Ramos (cell line): ENCODE data around the gene SCRN2.

Source experiments
- in situ Hi-C: fragments of 300-500 bp; cut with MboI; formaldehyde crosslinking; loops from one replicate; pipeline ENCODE4 v1.14.3; 2022; ENCODE audit warnings: low sequenced_read_pairs; ENCODE audit not compliant: unreplicated experiment

The SCRN2 gene

DNA sequence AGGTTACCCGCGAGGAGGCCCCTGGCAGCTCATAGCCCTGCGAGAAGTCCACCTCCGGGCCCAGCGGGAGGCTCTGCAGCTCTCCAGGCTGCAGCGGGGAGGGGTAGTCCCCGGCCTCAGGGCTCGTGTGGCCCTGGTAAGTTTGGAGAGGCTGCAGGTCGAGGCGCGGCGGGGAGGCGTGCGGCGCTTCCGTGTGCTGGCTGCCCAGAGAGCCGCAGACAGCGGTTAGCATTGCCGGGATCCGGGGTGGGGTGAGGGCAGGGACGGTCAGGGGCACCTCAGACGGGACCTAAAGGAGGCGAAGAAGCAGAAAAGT, 7.1 kb upstream of the SCRN2 start:
- in situ Hi-C loops = no loop called here

DNA sequence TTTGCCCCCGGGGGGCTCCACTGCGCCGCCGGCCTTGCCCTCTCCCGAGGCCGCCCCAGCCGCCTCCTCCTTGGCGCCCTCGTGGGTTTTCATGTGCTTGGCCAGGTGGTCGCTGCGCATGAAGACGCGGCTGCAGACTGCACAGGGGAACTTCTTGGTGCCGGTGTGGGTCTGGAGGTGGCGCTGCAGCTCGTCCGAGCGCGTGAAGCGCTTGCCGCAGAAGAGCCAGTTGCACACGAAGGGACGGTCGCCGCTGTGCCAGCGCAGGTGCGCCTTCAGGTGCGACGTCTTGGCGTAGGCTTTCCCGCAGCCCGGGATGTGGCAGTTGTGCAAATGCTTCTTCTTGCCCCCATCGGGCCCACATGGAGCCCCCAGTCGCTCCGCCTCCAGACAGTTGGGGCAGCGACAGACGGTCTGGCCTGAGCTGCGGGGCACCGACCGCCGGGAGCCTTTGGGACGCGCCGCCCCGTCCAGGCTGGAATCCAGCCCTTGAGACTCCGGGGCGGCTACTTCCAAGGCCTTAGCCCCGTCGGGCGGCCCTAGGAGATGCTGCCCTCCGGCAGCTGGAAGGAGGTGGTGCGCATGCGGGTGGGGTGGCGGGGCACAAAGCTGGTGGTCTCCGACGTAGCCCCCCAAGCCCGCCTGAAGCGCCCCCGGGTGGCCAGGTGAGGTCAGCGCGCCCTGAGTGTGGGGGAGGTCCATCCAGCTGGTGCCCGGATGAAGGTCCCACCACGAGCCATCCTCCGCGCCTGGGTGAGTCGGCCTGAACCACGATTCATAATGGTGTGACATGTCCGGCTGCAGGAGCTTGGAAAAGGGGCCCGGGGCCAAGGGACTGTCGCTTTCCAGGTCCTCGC, 6.5 kb upstream of the SCRN2 start:
- in situ Hi-C loops = no loop called here

GRCh38 chr17:47846716-47847340, 5.8 kb upstream of the SCRN2 start:
- in situ Hi-C loops = no loop called here

GRCh38 chr17:47845716-47846075, 4.6 kb upstream of the SCRN2 start:
- in situ Hi-C loops = no loop called here

DNA sequence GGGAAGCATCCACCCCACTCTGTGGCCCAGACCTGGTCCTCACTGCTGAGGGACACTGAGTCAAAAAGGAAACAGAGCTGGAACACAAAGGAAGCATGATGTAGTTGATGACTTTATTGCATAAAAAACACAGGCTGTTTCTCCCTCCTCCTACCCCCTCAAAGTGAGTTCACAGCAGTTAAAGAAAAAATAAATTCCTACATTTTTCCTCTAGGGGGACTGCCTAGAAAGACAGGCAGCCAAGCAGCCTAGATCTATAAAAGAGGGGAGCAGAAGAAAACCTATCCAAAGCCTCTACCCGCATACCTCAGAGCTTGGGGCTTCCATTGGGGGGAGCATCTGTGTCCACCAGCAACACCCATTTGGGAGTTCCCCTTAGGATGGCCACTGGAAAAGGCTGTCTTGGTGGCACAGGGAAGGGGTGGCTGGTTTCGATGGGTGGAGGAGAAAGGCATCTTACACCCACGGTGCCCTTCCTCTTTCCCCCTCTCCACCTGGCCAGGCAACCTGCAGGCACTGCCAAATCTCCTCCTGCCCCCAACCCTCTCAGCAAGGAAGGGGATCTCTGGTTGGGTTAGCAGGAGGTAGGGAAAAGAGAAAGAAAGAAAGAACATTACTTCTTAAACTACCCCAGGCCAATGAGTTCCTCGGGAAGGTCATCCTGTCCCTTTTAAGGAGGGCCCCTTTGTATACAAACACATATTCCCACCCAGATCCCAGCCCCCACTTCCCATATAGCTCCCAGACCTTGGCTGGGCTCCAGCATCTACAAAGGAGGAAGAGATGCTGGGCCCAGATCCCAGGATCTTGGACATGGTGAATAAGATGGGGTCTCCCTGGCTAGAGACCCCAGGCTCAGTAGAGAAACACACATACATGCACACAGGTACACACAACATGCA, 4.0 kb upstream of the SCRN2 start:
- in situ Hi-C loops = loop anchor here (5.0 kb wide), 1 partner anchor 47 kb away; no protein-coding TSS in a partner anchor

DNA sequence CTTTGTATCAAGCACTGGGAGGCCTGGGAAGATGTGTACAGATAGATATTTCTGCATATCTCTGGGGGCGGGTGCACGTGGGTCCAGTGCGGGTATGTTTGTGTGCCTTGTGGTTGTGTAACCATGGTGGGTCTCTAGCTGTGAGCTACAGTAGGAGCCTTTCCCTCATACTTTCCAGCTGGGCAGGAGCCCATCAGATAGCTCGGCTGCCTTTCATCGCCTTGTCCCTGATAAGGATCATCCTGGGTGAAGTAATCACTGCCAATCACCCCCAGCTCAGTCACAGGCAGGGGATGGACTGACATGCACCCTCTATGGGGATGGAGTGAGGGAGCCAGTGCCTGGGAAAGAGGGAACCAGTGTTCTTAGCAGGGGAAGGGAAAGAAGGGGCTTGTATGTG, 3.2 kb upstream of the SCRN2 start:
- in situ Hi-C loops = loop anchor here (5.0 kb wide), 1 partner anchor 48 kb away; no protein-coding TSS in a partner anchor

GRCh38 chr17:47843391-47843730, 2.3 kb upstream of the SCRN2 start:
- in situ Hi-C loops = loop anchor here (5.0 kb wide), 1 partner anchor 49 kb away; no protein-coding TSS in a partner anchor

- in situ Hi-C loops = loop anchor here (5.0 kb wide), 1 partner anchor 51 kb away; no protein-coding TSS in a partner anchor
These were observed 617 bp upstream of the SCRN2 start for GRCh38 chr17:47841488-47842291.

- in situ Hi-C loops = loop anchor here (5.0 kb wide), 1 partner anchor 52 kb away; no protein-coding TSS in a partner anchor
These were observed 902 bp downstream of the SCRN2 start for GRCh38 chr17:47840001-47840741.

GRCh38 chr17:47839071-47839470, 2.0 kb downstream of the SCRN2 start:
- in situ Hi-C loops = no loop called here

DNA sequence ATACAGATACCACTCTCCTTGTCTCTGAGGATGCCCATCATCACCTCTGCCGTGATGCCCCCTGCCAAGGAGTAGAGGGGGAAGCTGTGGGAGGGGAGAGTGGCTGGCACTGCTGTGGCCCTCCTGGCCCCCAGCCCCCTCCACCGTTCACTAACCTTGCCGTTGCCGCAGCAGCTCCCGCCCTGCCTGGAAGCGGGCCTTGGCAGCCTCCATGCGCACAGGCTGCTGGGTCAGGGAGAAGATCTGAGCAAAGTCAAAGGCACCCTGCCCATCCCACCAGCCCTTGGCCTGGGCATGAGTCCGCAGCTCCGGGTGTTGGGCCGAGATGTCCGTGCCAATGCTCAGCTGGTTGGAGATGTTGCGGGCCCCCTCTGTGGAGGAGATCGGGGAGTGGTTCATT, 2.4 kb downstream of the SCRN2 start:
- in situ Hi-C loops = no loop called here

- in situ Hi-C loops = no loop called here
These were observed 3.6 kb downstream of the SCRN2 start for GRCh38 chr17:47837401-47838039.

GRCh38 chr17:47836601-47837000, 4.5 kb downstream of the SCRN2 start:
- in situ Hi-C loops = no loop called here

GRCh38 chr17:47834756-47835155, 6.3 kb downstream of the SCRN2 start:
- in situ Hi-C loops = no loop called here

DNA sequence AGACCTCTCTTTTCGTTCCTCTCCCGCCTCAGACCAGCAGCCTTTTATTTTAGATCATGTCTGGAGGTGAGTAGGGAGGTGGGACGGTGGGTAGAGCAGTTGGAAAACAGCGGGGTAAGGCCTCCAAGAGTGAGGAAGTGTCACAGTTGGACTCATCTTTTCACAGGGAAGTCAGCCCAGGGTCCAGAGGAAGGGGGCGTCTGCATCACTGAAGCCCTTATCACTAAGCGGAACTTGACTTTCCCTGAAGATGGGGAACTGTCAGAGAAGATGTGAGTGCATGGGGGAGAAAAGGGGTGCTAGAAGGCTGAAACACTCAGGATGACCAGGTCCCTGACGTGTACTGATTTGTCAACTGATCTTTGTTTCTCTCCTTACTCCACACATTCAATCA, 9.1 kb downstream of the SCRN2 start:
- in situ Hi-C loops = no loop called here

DNA sequence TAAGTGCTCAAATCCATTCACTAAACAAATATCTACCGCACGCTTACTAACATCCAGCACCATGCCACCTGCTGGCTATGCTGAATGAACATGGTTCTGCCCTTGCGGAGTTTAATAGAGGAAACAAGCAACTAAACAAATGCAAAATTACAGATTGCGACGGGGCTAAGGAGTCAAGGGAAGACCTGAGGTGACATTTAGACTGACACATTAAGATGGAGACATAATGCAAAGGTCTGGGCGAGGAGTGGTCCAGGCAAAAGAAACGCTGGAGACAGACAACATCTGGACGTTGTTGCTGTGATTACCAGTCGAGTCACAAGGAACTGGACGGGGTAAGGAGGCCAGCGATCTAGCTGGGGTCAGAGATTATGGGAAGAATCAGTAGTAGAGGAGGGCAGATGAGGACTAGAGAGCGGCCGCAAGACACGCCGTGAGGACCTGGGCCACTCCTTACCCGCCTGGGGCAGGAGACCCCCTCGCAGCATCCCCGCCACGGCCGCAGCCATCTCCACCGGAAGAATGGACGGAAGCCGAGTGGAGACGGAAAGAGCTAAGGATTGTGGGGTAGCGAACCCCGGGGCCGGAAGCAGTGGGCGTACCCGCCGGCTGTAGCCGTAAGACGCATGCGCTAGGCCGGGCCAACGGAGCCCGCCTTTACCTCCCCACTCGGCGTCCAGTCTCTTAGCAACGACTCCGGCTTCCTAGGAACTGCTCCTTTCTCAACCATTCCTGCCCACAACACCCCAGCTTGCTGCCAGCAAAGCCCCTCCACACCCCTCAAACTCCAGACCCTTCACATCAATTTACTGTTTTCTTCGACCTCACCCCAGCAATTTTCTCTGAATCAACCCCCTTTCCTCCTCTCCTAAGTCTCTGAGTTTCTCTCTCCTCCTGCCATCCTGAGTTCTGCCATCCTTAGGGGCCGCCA, 9.8 kb downstream of the SCRN2 start, which contains the start of the genes LRRC46 and MRPL10:
Gene LRRC46, plus strand, starts transcription at position 668 of the 931 bp plus-strand sequence. CDS start 320 bp downstream, outside the sequence.
Gene MRPL10, minus strand, starts transcription at position 539 of the 931 bp plus-strand sequence. Its CDS starts 30 bp downstream, at position 509.
- in situ Hi-C loops = no loop called here

DNA sequence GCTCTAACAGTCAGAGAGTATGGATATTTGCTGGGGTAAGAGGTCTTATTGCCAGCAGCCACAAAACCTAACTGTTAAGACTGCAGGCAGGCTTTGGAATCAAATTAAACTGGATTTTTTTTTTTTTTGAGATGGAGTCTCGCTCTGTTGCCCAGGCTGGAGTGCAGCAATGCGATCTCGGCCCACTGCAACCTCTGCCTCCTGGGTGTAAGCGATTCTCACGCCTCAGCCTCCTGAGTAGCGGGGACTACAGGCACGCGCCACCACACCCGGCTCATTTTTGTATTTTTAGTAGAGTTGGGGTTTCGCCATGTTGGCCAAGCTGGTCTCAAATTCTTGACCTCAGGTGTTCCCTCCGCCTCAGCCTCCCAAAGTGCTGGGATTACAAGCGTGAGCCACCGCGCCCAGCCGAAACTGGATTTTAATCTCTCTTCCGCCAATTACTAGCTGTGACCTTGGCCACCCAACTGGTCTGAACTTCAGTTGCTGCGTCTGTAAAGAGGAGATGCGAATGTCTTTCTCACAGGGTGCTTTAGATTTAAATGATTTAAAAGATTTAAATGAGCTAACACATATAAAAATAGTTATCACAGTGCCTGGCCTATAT, 10.6 kb downstream of the SCRN2 start:
- in situ Hi-C loops = no loop called here
